HG02970 (cell line): ENCODE measurements around the gene PAK6.

Source experiments
- ATAC-seq: cut with Tn5 transposase; IDR thresholded peaks from one replicate; pipeline ENCODE4 v1.9.1; 2021; ENCODE audit warnings: mild to moderate bottlenecking, moderate library complexity, moderate number of reproducible peaks; ENCODE audit not compliant: unreplicated experiment, low FRiP score

PAK6 gene

GRCh38 chr15:40240619-40241221, 1.9 kb downstream of the PAK6 start:
- no peak for ATAC-seq

- no peak for ATAC-seq
Observed at GRCh38 chr15:40241269-40242212, 2.7 kb downstream of the PAK6 start.

GRCh38 chr15:40242213-40242599, 3.3 kb downstream of the PAK6 start:
- ATAC-seq = no peak

GRCh38 chr15:40242601-40243000, 3.7 kb downstream of the PAK6 start:
- ATAC-seq = no peak

GRCh38 chr15:40243126-40243810, 4.4 kb downstream of the PAK6 start:
- no peak for ATAC-seq

- no peak for ATAC-seq
Observed at GRCh38 chr15:40244961-40245523, 6.2 kb downstream of the PAK6 start.

- ATAC-seq = no peak
Observed at GRCh38 chr15:40245666-40246450, 7.0 kb downstream of the PAK6 start.

- no peak for ATAC-seq
Observed at GRCh38 chr15:40246496-40247280, 7.8 kb downstream of the PAK6 start.

- ATAC-seq = no peak
Observed at GRCh38 chr15:40247406-40247971, 8.6 kb downstream of the PAK6 start.

- no peak for ATAC-seq
Observed at GRCh38 chr15:40248006-40248783, 9.3 kb downstream of the PAK6 start.

- ATAC-seq = no peak
Observed at GRCh38 chr15:40249477-40250303, 10.8 kb downstream of the PAK6 start.

GRCh38 chr15:40250304-40250656, 11.4 kb downstream of the PAK6 start:
- no peak for ATAC-seq

GRCh38 chr15:40250771-40251483, 12.1 kb downstream of the PAK6 start:
- ATAC-seq = no peak

GRCh38 chr15:40251486-40252140, 12.8 kb downstream of the PAK6 start:
- no peak for ATAC-seq

GRCh38 chr15:40252141-40252437, 13.2 kb downstream of the PAK6 start:
- no peak for ATAC-seq

- no peak for ATAC-seq
Observed at GRCh38 chr15:40252438-40253166, 13.7 kb downstream of the PAK6 start.
